WTC11 (cell line): Measurements from ENCODE around the gene WDFY4.

ENCODE experiments used
- CTCF ChIP-seq: fragments of 200-600 bp; IDR thresholded peaks from 2 replicates; pipeline ENCODE4 v1.8.0; 2022; ENCODE audit warnings: antibody characterized with exemption
- SP1 ChIP-seq: sonication (generic); formaldehyde crosslinking; conservative IDR thresholded peaks from 2 replicates; pipeline ENCODE4 v1.8.1; 2022; ENCODE audit warnings: missing genetic modification reagents
- USF1 ChIP-seq: sonication (generic); formaldehyde crosslinking; IDR thresholded peaks from 2 replicates; pipeline ENCODE4 v1.8.0; 2022; ENCODE audit warnings: mild to moderate bottlenecking, missing genetic modification reagents
- ZNF423 ChIP-seq: fragments of 250-450 bp; sonication (Bioruptor Pico); IDR thresholded peaks from 2 replicates; pipeline ENCODE4 v2.1.2; 2022; ENCODE audit warnings: mild to moderate bottlenecking, moderate library complexity
- ZSCAN18 ChIP-seq: fragments of 250-450 bp; sonication (Bioruptor Pico); IDR thresholded peaks from 2 replicates; pipeline ENCODE4 v2.1.2; 2022; ENCODE audit warnings: mild to moderate bottlenecking, moderate library complexity

GRCh38 chr10:48681740-48682139, 2.9 kb upstream of the WDFY4 start:
- TF ChIP-seq CTCF (no peak), ZSCAN18 (CRISPR knock-in tag) (no peak), SP1 (CRISPR knock-in tag) (no peak), ZNF423 (no peak), USF1 (CRISPR knock-in tag) (no peak)
